Renal cortical epithelial cell (primary cell): ENCODE measurements around the gene MDM1. TPM values are rescaled to one million over a fixed set of nuclear protein-coding genes. Genes with fewer than 3 reads are reported as not detected.
A peak's percentile ranks its signal among the peaks of the same experiment; 100 is the strongest.

Experiments used
- DNase-seq: peaks from one replicate; pipeline ENCODE4 v3.0.0-alpha.2; 2011; ENCODE audit warnings: low read depth
- total RNA-seq: library from RNA; depleted of rRNA; stranded (reverse); fragments of >200 nt; gene quantifications from 2 replicates; pipeline ENCODE4 v1.2.3, GENCODE V29; 2014

MDM1 gene
- total RNA-seq, 1 donor from 2014 or later = 9.2 TPM

DNA sequence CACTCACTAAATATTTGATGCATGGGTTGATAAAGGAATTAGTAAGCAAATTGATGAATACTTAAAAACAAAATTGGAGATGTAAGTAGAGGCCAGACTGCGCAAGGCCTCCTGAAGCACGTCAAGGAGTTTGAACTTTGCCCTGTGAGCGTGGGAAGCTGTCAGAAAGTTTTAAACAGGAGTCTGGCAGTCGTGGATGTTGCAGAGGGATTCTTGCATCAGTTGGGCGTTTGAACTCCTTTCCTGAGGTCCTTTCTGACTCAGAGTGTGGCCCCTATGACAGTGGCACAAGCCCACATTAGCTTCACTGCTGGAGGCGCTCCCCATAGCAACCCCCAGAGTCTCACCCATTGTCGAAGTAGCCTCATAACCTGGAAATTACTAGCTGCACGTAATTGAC is 60.8 kb downstream of the MDM1 start:
- DNase-seq = no peak

DNA sequence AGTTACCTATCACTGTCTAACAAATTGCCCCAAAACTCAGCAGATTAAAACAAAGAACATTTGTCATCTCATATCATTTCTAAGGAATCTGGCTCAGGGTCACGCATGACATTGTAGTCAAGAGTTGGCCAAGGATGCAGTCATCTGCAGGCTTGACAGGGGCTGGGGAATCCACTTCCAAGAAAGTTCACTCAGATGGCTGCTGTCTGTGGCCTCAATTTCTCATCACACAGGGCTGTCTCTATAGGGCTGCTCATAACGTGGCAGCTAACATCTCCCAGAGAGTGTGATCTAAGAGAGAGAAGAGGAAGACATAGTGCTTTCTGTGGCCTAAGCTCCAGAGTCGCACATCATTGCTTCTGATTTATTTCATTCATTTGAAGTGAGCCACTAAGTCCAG is 61.8 kb downstream of the MDM1 start:
- DNase-seq = peak; percentile 37

DNA sequence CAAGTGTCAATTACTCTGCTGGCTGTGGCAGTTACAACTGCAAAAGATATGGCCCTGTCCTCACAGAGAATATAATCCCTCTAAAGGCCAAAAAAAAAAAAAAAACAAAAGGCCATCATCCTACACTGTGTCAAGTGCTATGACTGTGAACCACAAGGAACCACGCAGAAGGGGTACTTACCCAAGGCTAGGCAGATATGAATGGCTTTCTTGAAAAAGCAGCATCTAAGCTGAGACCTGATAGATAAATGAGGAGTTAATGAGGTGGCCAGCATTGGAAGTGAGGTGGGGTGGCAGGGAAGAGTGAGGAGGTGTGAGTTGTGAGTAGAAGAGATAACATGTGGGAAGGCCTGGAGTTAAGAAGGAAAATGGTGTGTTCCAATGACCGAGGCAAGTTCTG is 62.4 kb downstream of the MDM1 start:
- no peak for DNase-seq

GRCh38 chr12:68268967-68269366 is 63.2 kb downstream of the MDM1 start:
- no peak for DNase-seq

- no peak for DNase-seq
Measured at GRCh38 chr12:68267892-68268396, 64.2 kb downstream of the MDM1 start.

GRCh38 chr12:68264857-68265256 is 67.3 kb downstream of the MDM1 start:
- no peak for DNase-seq

DNA sequence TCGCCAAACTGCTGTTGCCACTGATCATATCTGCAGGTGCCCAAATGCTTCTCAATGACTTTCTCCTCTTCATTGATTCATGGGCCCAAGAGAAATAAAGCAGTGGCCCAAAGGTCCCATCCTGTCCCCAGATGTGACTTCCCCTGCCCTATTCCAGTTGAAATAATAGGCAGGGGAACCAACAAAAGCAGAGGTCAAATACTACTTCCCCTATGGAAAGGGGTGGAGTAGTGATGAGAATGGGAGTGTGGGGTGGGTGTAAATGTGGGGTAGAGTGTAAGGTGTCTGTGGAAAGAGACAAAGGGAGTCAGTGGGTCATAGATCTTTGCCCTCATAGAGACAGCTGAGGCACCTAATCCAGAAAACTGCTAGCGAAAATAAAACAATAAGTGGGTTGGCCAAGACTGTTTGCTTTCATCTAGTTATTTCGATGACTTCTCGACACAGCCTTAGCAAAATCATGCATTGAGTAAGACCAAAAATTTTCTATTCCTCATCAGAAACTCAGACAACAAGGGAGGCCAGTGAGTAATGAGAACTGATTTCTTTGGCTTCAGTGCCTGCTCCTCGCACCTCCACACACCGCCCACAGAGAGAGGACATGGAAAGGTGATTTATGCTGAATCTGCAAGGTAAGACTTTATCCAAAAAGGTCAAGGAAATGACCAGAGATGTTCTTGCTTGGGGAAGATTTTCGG is 67.9 kb downstream of the MDM1 start:
- DNase-seq = no peak

- DNase-seq = no peak
Measured at GRCh38 chr12:68263366-68263765, 68.8 kb downstream of the MDM1 start.

DNA sequence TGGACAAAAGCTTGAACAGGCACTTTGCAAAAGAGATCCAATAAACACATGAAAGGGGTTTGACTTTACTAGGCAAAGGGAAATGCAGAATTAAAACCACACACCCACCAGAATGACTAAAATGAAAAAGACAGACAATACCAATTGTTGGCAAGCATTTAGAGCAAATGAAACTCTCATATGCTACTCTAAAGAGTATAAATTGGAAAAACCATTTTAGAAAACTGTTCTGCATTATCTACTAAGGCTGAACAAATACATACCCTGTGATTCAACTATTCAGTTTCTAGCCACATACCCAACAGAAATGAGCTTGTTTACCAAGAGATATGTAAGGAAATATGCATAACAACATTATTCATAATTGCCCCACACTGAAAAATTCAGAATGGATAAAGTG is 70.3 kb downstream of the MDM1 start:
- no peak for DNase-seq

DNA sequence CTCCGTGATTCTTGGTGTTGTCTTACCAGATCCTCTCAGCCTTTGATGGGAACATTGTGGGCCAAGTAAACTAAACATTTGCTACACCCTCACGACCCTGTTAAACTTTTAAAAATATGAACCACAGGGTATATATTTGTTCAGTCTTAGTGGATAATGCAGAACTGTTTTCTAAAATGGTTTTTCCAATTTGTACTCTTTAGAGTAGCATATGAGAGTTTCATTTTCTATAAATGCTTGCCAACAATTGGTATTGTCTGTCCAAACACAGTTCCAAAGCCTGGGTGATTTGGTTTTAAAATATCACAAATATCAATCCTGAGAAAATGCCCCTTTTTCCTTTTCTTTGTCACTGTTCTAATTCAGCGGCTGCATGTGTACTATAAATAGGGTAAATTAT is 72.0 kb downstream of the MDM1 start:
- DNase-seq = no peak

DNA sequence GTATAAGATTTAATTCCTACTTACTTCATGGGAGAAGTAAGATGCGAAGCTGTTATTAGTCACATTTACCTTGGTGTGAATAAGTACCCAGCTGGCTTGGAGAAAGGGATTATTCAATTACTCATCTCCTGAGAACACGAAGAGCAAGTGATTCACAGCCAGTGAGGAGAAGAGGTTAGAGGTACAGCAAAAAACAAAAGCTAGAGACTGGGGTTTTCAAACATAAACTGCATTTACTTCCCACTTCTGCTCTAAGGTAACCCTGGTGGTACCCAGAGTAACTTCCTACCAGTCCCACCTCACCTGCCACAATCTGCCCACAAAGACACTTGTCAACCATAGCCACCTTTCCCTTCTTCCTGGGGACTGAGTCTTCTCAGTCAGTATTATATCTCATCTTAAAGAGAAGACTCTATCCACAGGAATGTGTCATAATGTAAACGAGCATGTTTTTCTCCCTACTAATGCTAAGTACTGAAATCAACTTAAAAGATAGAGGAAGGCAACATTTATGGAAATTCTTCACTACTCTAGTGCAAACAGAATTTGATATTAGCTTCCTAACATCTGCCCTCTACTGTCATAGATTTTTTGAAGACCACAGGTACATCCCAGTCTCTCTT is 72.7 kb downstream of the MDM1 start:
- peak; percentile 93 for DNase-seq

GRCh38 chr12:68253504-68253903 is 78.7 kb downstream of the MDM1 start, which contains the start of gene IL22:
Gene IL22, minus strand, starts transcription at chr12:68253604. Its CDS starts 156 bp downstream, at chr12:68253448.
- no peak for DNase-seq

DNA sequence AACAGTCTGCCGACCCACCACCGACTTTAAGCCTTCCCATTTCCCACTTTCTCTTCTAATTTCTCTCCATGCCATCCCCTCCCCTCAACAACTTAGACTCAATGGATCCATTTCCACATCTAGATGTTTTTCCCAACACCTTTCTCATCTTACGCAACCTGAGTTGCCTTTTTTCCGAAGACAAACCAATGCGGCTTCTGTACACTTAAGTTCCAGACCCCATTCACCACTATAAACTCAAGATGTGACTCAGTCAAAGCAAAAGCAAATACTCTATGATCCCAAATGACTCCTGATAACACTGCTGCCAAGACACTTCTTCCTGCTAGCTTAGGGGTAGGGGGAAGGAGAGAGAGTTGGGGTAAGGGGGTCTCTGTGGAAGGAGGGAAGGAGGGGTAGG is 80.1 kb downstream of the MDM1 start:
- DNase-seq = no peak

GRCh38 chr12:68250454-68250853 is 81.7 kb downstream of the MDM1 start:
- DNase-seq = no peak

DNA sequence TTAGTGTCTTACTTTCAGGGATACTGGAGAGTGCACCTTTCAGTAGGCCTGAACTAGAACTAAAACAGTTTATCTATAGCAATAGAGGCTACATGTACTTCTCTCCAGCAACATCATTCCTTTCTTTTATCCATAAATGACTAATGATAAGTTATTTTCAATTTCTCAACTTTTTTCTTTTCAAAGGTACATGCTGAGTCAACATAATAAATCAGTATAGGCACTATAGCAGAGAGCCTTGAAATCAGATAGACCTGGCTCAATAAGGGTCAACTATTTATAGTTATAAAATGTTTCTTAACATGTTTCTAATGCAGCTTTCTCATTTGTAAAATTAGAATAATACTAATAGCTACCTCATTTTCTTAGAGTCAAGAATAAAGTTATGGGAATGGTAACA is 84.4 kb downstream of the MDM1 start:
- DNase-seq = no peak

DNA sequence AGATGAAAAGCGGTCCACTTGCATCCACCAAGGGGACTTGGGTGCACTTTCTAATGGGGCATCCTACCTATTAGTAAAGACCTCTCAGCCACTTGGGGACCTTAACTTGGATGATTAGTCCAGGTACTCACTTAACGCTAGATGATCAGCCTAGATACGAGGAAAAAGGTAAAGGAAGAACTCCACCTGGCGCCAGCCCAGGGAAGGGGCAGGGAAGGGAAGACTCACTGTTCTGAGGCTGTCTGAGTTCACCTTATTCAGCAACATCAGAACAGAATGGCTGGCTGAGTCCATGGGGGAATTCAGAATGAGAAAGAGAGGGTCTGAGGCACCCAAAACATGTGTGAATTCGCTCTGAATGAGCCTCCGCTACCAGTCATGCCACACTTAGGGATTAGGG is 85.8 kb downstream of the MDM1 start:
- no peak for DNase-seq

GRCh38 chr12:68245180-68246021 is 86.8 kb downstream of the MDM1 start:
- no peak for DNase-seq

Other genes with a start within 250 kb of the MDM1 start
- gene IFNG, start 172.6 kb downstream of the MDM1 start, total RNA-seq = not detected in 2 replicates
- gene IL26, start 106.6 kb downstream of the MDM1 start, total RNA-seq = not detected in 2 replicates
- not detected in 2 replicates for gene IL22, start 78.8 kb downstream of the MDM1 start, total RNA-seq